ENCODE results near the gene PMM1.

DNA sequence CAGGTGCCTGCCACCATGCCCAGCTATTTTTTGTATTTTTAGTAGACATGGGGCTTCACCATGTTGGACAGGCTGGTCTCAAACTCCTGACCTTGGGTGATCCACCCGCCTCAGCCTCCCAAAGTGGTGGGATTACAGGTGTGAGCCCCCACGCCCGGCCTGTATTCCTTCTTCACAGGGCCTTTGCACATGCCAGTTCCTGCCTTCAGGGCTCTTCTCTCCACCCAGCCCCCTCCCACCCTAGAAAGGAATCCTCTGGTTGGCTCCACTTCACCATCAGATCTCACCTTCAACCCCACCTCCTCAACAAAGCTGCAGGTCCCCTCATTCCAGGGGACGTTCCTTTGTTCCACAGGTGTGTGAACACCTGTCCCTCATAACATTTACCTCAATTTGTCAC lies 47.4 kb downstream of the PMM1 start:
- TF ChIP-seq TCF7L2 (IDR thresholded peaks at IDR 0.05; ENCODE audit: low read depth, low read length) (no peak), POLR2AphosphoS5 (IDR thresholded peaks at IDR 0.05; ENCODE audit: low read depth, low read length) (no peak), SIN3A (IDR thresholded peaks at IDR 0.05; ENCODE audit: borderline replicate concordance, insufficient read depth, low read depth, low read length) (no peak)
- TF ChIP-seq, protein P1, sequence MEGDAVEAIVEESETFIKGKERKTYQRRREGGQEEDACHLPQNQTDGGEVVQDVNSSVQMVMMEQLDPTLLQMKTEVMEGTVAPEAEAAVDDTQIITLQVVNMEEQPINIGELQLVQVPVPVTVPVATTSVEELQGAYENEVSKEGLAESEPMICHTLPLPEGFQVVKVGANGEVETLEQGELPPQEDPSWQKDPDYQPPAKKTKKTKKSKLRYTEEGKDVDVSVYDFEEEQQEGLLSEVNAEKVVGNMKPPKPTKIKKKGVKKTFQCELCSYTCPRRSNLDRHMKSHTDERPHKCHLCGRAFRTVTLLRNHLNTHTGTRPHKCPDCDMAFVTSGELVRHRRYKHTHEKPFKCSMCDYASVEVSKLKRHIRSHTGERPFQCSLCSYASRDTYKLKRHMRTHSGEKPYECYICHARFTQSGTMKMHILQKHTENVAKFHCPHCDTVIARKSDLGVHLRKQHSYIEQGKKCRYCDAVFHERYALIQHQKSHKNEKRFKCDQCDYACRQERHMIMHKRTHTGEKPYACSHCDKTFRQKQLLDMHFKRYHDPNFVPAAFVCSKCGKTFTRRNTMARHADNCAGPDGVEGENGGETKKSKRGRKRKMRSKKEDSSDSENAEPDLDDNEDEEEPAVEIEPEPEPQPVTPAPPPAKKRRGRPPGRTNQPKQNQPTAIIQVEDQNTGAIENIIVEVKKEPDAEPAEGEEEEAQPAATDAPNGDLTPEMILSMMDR (IDR thresholded peaks at IDR 0.05), result no peak
- TF ChIP-seq, protein P2, sequence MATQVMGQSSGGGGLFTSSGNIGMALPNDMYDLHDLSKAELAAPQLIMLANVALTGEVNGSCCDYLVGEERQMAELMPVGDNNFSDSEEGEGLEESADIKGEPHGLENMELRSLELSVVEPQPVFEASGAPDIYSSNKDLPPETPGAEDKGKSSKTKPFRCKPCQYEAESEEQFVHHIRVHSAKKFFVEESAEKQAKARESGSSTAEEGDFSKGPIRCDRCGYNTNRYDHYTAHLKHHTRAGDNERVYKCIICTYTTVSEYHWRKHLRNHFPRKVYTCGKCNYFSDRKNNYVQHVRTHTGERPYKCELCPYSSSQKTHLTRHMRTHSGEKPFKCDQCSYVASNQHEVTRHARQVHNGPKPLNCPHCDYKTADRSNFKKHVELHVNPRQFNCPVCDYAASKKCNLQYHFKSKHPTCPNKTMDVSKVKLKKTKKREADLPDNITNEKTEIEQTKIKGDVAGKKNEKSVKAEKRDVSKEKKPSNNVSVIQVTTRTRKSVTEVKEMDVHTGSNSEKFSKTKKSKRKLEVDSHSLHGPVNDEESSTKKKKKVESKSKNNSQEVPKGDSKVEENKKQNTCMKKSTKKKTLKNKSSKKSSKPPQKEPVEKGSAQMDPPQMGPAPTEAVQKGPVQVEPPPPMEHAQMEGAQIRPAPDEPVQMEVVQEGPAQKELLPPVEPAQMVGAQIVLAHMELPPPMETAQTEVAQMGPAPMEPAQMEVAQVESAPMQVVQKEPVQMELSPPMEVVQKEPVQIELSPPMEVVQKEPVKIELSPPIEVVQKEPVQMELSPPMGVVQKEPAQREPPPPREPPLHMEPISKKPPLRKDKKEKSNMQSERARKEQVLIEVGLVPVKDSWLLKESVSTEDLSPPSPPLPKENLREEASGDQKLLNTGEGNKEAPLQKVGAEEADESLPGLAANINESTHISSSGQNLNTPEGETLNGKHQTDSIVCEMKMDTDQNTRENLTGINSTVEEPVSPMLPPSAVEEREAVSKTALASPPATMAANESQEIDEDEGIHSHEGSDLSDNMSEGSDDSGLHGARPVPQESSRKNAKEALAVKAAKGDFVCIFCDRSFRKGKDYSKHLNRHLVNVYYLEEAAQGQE (IDR thresholded peaks at IDR 0.05; ENCODE audit: insufficient read depth in 1 of 2, low read depth in 2 of 2, low read length in 1 of 2), result no peak
